HUES64 (cell line): ENCODE measurements around the gene PAPPA.

Experiments used
- H3K27ac ChIP-seq: 2 replicates; pipeline ENCODE4 v1.7.0; 2013; ENCODE audit warnings: low read depth, low read length, inconsistent platforms
- H3K27me3 ChIP-seq: 2 replicates; pipeline ENCODE4 v1.6.1; 2013; ENCODE audit warnings: mild to moderate bottlenecking, low read length; ENCODE audit not compliant: insufficient read depth
- H3K36me3 ChIP-seq: 2 replicates; pipeline ENCODE4 v1.6.1; 2013; ENCODE audit warnings: mild to moderate bottlenecking, low read length; ENCODE audit not compliant: insufficient read depth
- H3K4me1 ChIP-seq: 2 replicates; pipeline ENCODE4 v1.6.1; 2013; ENCODE audit warnings: mild to moderate bottlenecking, low read length, moderate library complexity; ENCODE audit not compliant: insufficient read depth
- H3K4me3 ChIP-seq: 2 replicates; pipeline ENCODE4 v1.5.1; 2013; ENCODE audit warnings: mild to moderate bottlenecking, low read length, moderate library complexity
- H3K9ac ChIP-seq: 2 replicates; pipeline ENCODE4 v1.6.1; 2013; ENCODE audit warnings: mild to moderate bottlenecking, low read depth, low read length
- H3K9me3 ChIP-seq: 2 replicates; pipeline ENCODE4 v1.6.1; 2013; ENCODE audit warnings: low read depth, low read length; ENCODE audit not compliant: insufficient read depth
- WGBS: fragments of 150-250, 120-280 bp; methylation state at CpG from one replicate; pipeline ENCODE4 v1.1.7; 2013; ENCODE audit warnings: missing lambda C conversion rate; 5-methylcytosine and 5-hydroxymethylcytosine counted together

Gene PAPPA

GRCh38 chr9:116190637-116191396 lies 37.2 kb downstream of the PAPPA start:
- Histone ChIP-seq H3K4me1 (no peaks in the 10 kb centered on the region), H3K9ac (no peak overlapping the region), H3K27ac (no peak overlapping the region), H3K4me3 (no peak overlapping the region), H3K36me3 (peaks cover 8% of the 10 kb centered on the region; the same call in 1 of the 2 replicates), H3K9me3 (no peaks in the 10 kb centered on the region), H3K27me3 (no peaks in the 10 kb centered on the region)
- WGBS = 92% methylated on average over 6 of the region's 6 CpGs

GRCh38 chr9:116191576-116192415 lies 38.2 kb downstream of the PAPPA start:
- peaks cover 8% of the 10 kb centered on the region; the same call in 1 of the 2 replicates for H3K36me3 ChIP-seq
- no peaks in the 10 kb centered on the region for H3K4me1 ChIP-seq
- H3K27me3 ChIP-seq = no peaks in the 10 kb centered on the region
- H3K27ac ChIP-seq = no peak overlapping the region
- H3K4me3 ChIP-seq = no peak overlapping the region
- 87% methylated on average over 2 of the region's 2 CpGs for WGBS
- no peaks in the 10 kb centered on the region for H3K9me3 ChIP-seq
- H3K9ac ChIP-seq = no peak overlapping the region

GRCh38 chr9:116193636-116194035 lies 40.0 kb downstream of the PAPPA start:
- Histone ChIP-seq H3K4me1 (no peaks in the 10 kb centered on the region), H3K27me3 (no peaks in the 10 kb centered on the region), H3K27ac (no peak overlapping the region), H3K4me3 (no peak overlapping the region), H3K36me3 (peaks cover 8% of the 10 kb centered on the region; the same call in 1 of the 2 replicates), H3K9me3 (no peaks in the 10 kb centered on the region), H3K9ac (no peak overlapping the region)

- no peaks in the 10 kb centered on the region for H3K4me1 ChIP-seq
- no peaks in the 10 kb centered on the region for H3K36me3 ChIP-seq
- H3K4me3 ChIP-seq = no peak overlapping the region
- H3K27ac ChIP-seq = no peak overlapping the region
- WGBS = 87% methylated on average over 2 of the region's 2 CpGs
- H3K27me3 ChIP-seq = no peaks in the 10 kb centered on the region
- H3K9me3 ChIP-seq = no peaks in the 10 kb centered on the region
- H3K9ac ChIP-seq = no peak overlapping the region
Observed at GRCh38 chr9:116196806-116197205, 43.2 kb downstream of the PAPPA start.

- Histone ChIP-seq H3K9me3 (no peaks in the 10 kb centered on the region), H3K36me3 (no peaks in the 10 kb centered on the region), H3K27ac (no peak overlapping the region), H3K9ac (no peak overlapping the region), H3K27me3 (no peaks in the 10 kb centered on the region), H3K4me3 (no peak overlapping the region), H3K4me1 (no peaks in the 10 kb centered on the region)
- 87% methylated on average over 4 of the region's 4 CpGs for WGBS
Observed at GRCh38 chr9:116198344-116198743, 44.8 kb downstream of the PAPPA start.

GRCh38 chr9:116202219-116202912 lies 48.8 kb downstream of the PAPPA start:
- WGBS = 91% methylated on average over 5 of the region's 5 CpGs
- H3K27ac ChIP-seq = no peak overlapping the region
- no peaks in the 10 kb centered on the region for H3K27me3 ChIP-seq
- no peaks in the 10 kb centered on the region for H3K9me3 ChIP-seq
- no peaks in the 10 kb centered on the region for H3K4me1 ChIP-seq
- no peaks in the 10 kb centered on the region for H3K36me3 ChIP-seq
- H3K9ac ChIP-seq = no peak overlapping the region
- no peak overlapping the region for H3K4me3 ChIP-seq

- Histone ChIP-seq H3K4me1 (no peaks in the 10 kb centered on the region), H3K27me3 (no peaks in the 10 kb centered on the region), H3K9me3 (no peaks in the 10 kb centered on the region), H3K4me3 (no peak overlapping the region), H3K36me3 (peaks cover 4% of the 10 kb centered on the region; the same call in 1 of the 2 replicates), H3K27ac (no peak overlapping the region), H3K9ac (no peak overlapping the region)
- 95% methylated on average over 5 of the region's 5 CpGs for WGBS
Observed at GRCh38 chr9:116204252-116204882, 50.8 kb downstream of the PAPPA start.

GRCh38 chr9:116207371-116208111 lies 54.0 kb downstream of the PAPPA start:
- peaks cover 9% of the 10 kb centered on the region; the same call in 1 of the 2 replicates for H3K36me3 ChIP-seq
- no peak overlapping the region for H3K27ac ChIP-seq
- H3K27me3 ChIP-seq = no peaks in the 10 kb centered on the region
- H3K4me3 ChIP-seq = no peak overlapping the region
- no peaks in the 10 kb centered on the region; the same call in 1 of the 2 replicates for H3K4me1 ChIP-seq
- 98% methylated on average over 3 of the region's 4 CpGs for whole genome bisulfite sequencing
- H3K9me3 ChIP-seq = no peaks in the 10 kb centered on the region
- H3K9ac ChIP-seq = no peak overlapping the region

GRCh38 chr9:116208417-116209232 lies 55.0 kb downstream of the PAPPA start:
- peaks cover 9% of the 10 kb centered on the region; the same call in 1 of the 2 replicates for H3K36me3 ChIP-seq
- no peaks in the 10 kb centered on the region for H3K9me3 ChIP-seq
- H3K4me1 ChIP-seq = peaks cover 6% of the 10 kb centered on the region; the same call in 1 of the 2 replicates
- H3K9ac ChIP-seq = no peak overlapping the region
- H3K27me3 ChIP-seq = no peaks in the 10 kb centered on the region
- no peak overlapping the region for H3K27ac ChIP-seq
- H3K4me3 ChIP-seq = no peak overlapping the region
- 95% methylated on average over 4 of the region's 5 CpGs for WGBS
